NCI-H187 treated with DMSO at 0.1 percent for 48 hours (cell line): ENCODE data around the gene BTBD17.
"Not testable (repeated sequence)": the region's sequence is repeated elsewhere in the genome, so short reads cannot be mapped to it uniquely, and the experiment has no call there.

Source experiments
- DNase-seq: peaks from one replicate; lab custom pipeline; 2025; lab: John Stamatoyannopoulos, UW

The BTBD17 gene

GRCh38 chr17:74361230-74362068, at the start of gene BTBD17:
BTBD17 (minus strand) TSS chr17:74361868; CDS start chr17:74361819, 49 bp downstream.
- DNase-seq, result no peak

- no peak for DNase-seq
Observed at GRCh38 chr17:74410001-74410443, 48.4 kb upstream of the BTBD17 start.

GRCh38 chr17:74408815-74409214, 47.1 kb upstream of the BTBD17 start:
- peak; percentile 32 for DNase-seq

GRCh38 chr17:74408262-74408661, 46.6 kb upstream of the BTBD17 start:
- no peak for DNase-seq

- DNase-seq, result no peak
Observed at GRCh38 chr17:74407384-74407783, 45.7 kb upstream of the BTBD17 start.

- not testable (repeated sequence) for DNase-seq
Observed at GRCh38 chr17:74405311-74405710, 43.6 kb upstream of the BTBD17 start.

- DNase-seq, result no peak
Observed at GRCh38 chr17:74404789-74405188, 43.1 kb upstream of the BTBD17 start.

- no peak for DNase-seq
Observed at GRCh38 chr17:74404218-74404617, 42.5 kb upstream of the BTBD17 start.

- DNase-seq, result no peak
Observed at GRCh38 chr17:74403512-74404137, 42.0 kb upstream of the BTBD17 start.

- DNase-seq, result no peak
Observed at GRCh38 chr17:74402048-74402447, 40.4 kb upstream of the BTBD17 start.

GRCh38 chr17:74396567-74396966, 34.9 kb upstream of the BTBD17 start:
- no peak for DNase-seq

- no peak for DNase-seq
Observed at GRCh38 chr17:74394977-74395376, 33.3 kb upstream of the BTBD17 start.

- DNase-seq, result no peak
Observed at GRCh38 chr17:74394275-74394950, 32.7 kb upstream of the BTBD17 start.

GRCh38 chr17:74393346-74393942, 31.8 kb upstream of the BTBD17 start:
- DNase-seq, result no peak

GRCh38 chr17:74392848-74393247, 31.2 kb upstream of the BTBD17 start:
- no peak for DNase-seq

- no peak for DNase-seq
Observed at GRCh38 chr17:74391771-74392170, 30.1 kb upstream of the BTBD17 start.

GRCh38 chr17:74390680-74391653, 29.3 kb upstream of the BTBD17 start:
- no peak for DNase-seq

- no peak for DNase-seq
Observed at GRCh38 chr17:74389937-74390679, 28.4 kb upstream of the BTBD17 start.

GRCh38 chr17:74389084-74389753, 27.6 kb upstream of the BTBD17 start:
- DNase-seq, result no peak
